Breast epithelium (tissue), 3 donors: Measurements from ENCODE around the gene RDH11.

Experiments used
- POLR2AphosphoS5 ChIP-seq, 3 donors: sonication (generic); formaldehyde crosslinking; IDR thresholded peaks; one replicate each; pipeline ENCODE4 v1.6.1; 2017; ENCODE audit warnings: antibody characterized with exemption in 3 of 3
- TF ChIP-seq, protein P1 (sequence below), 3 donors: fragments of 450-650 bp; IDR thresholded peaks; one replicate each; pipeline ENCODE4 v1.5.1; 2016 to 2017; ENCODE audit warnings: antibody characterized with exemption in 3 of 3, mild to moderate bottlenecking in 3 of 3, moderate library complexity in 3 of 3

DNA sequence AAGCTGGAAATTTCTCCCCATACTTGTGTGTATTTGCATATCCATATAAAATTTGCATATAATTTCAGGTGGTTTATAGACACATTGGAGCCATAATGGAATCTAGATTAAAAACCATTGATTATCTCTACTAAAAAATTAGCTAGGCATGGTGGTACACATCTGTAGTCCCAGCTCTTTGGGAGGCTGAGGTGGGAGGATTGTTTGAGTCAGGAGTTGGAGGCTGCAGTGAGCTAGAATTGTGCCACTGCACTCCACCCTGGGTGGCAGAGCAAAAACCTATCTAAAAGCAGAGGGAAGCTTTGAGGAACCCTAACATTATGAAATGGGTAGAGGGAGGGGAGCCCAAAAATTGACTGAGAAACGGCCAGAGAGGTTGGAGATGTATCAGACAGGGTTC is 2.6 kb upstream of the RDH11 start:
- TF ChIP-seq, protein P1, sequence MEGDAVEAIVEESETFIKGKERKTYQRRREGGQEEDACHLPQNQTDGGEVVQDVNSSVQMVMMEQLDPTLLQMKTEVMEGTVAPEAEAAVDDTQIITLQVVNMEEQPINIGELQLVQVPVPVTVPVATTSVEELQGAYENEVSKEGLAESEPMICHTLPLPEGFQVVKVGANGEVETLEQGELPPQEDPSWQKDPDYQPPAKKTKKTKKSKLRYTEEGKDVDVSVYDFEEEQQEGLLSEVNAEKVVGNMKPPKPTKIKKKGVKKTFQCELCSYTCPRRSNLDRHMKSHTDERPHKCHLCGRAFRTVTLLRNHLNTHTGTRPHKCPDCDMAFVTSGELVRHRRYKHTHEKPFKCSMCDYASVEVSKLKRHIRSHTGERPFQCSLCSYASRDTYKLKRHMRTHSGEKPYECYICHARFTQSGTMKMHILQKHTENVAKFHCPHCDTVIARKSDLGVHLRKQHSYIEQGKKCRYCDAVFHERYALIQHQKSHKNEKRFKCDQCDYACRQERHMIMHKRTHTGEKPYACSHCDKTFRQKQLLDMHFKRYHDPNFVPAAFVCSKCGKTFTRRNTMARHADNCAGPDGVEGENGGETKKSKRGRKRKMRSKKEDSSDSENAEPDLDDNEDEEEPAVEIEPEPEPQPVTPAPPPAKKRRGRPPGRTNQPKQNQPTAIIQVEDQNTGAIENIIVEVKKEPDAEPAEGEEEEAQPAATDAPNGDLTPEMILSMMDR (IDR thresholded peaks at IDR 0.05) = no peak
- TF ChIP-seq POLR2AphosphoS5 (IDR thresholded peaks at IDR 0.05) = no peak
